CD4-positive, CD25-positive, alpha-beta regulatory T cell (primary cell): ENCODE results near the gene CCDC91. TPM values are rescaled to one million over a fixed set of nuclear protein-coding genes. Genes with fewer than 3 reads are reported as not detected.
A peak's percentile ranks its signal among the peaks of the same experiment; 100 is the strongest.

ENCODE experiments used
- ATAC-seq, 2 donors: fragments of 150-1000 bp; cut with Tn5 transposase; one replicate each; pipeline ENCODE4 v1.10.0; 2021; ENCODE audit warnings: low read depth in 2 of 2, moderate number of reproducible peaks in 2 of 2, moderate library complexity in 1 of 2
- DNase-seq, 3 donors: peaks; one replicate each; pipeline versions ENCODE4 v3.0.0 to v3.0.0-alpha.2; 2012 to 2022; ENCODE audit warnings: mixed read lengths in 1 of 3
- H3K27ac ChIP-seq: one replicate; pipeline ENCODE4 v1.7.0; 2013; ENCODE audit warnings: mild to moderate bottlenecking, low read length; ENCODE audit not compliant: insufficient read depth, poor library complexity, severe bottlenecking
- H3K27me3 ChIP-seq: one replicate; pipeline ENCODE4 v1.7.0; 2013; ENCODE audit warnings: low read length; ENCODE audit not compliant: control insufficient read depth, insufficient read depth
- H3K36me3 ChIP-seq: one replicate; pipeline ENCODE4 v1.7.0; 2013; ENCODE audit warnings: mild to moderate bottlenecking, low read length, moderate library complexity; ENCODE audit not compliant: control insufficient read depth, insufficient read depth
- H3K4me1 ChIP-seq: 2 replicates; pipeline ENCODE4 v1.7.0; 2013; ENCODE audit warnings: mild to moderate bottlenecking, low read length; ENCODE audit not compliant: insufficient read depth, control insufficient read depth, poor library complexity, severe bottlenecking
- H3K4me3 ChIP-seq: one replicate; pipeline ENCODE4 v1.7.0; 2013; ENCODE audit warnings: low read depth, mild to moderate bottlenecking, low read length, moderate library complexity
- H3K9me3 ChIP-seq, 2 experiments: 1 replicate in 1 of 2; 2 replicates in 1 of 2; pipeline ENCODE4 v1.7.0; 2013; ENCODE audit warnings: low read length in 2 of 2, mild to moderate bottlenecking in 1 of 2, moderate library complexity in 1 of 2; ENCODE audit not compliant: control insufficient read depth in 2 of 2
- H3K27ac Mint-ChIP-seq, 3 donors: one replicate each; pipeline ENCODE4 v1.8.0; 2020 to 2022; ENCODE audit warnings: mild to moderate bottlenecking in 3 of 3, mixed read lengths in 3 of 3, moderate library complexity in 2 of 3
- H3K27me3 Mint-ChIP-seq: one replicate; pipeline ENCODE4 v1.8.0; 2022; ENCODE audit warnings: mild to moderate bottlenecking, mixed read lengths
- H3K36me3 Mint-ChIP-seq: one replicate; pipeline ENCODE4 v1.8.0; 2020; ENCODE audit warnings: mixed read lengths
- H3K4me1 Mint-ChIP-seq, 4 donors: one replicate each; pipeline ENCODE4 v1.8.0; 2020 to 2022; ENCODE audit warnings: mixed read lengths in 4 of 4, mild to moderate bottlenecking in 1 of 4
- H3K4me3 Mint-ChIP-seq, 4 donors: one replicate each; pipeline ENCODE4 v1.8.0; 2020 to 2022; ENCODE audit warnings: mild to moderate bottlenecking in 4 of 4, mixed read lengths in 4 of 4, moderate library complexity in 3 of 4
- H3K9me3 Mint-ChIP-seq, 7 donors: one replicate each; pipeline ENCODE4 v1.8.0; 2020 to 2022; ENCODE audit warnings: mixed read lengths in 7 of 7, mild to moderate bottlenecking in 3 of 7, moderate library complexity in 2 of 7
- polyA plus RNA-seq, 4 donors: library from polyadenylated mRNA; unstranded; fragments of 300-500 nt; fragmentation: Illumina TruSeq; gene quantifications; one replicate each; pipeline ENCODE4 v1.2.3, GENCODE V29; 2021
- total RNA-seq: library from RNA; stranded (reverse); gene quantifications from one replicate; pipeline ENCODE4 v1.2.3, GENCODE V29; 2022

The CCDC91 gene
- total and polyA plus RNA-seq, 5 donors from 2014 or later: 59.4 to 74.0 (median 66.2) TPM

- Mint-ChIP-seq H3K27ac (no peak overlapping the region), H3K36me3 (peaks cover 59% of the 10 kb centered on the region), H3K4me1 (peaks cover 6 to 31% (median 26%) of the 10 kb centered on the region in 4 donors), H3K9me3 (peaks cover 3 to 37% (median 19%) of the 10 kb centered on the region in 7 donors), H3K4me3 (peak overlapping the region in 1 of 4 donors; percentile 13), H3K27me3 (no peaks in the 10 kb centered on the region)
- H3K27ac ChIP-seq: no peak overlapping the region
- no peaks in the 10 kb centered on the region for H3K4me1 ChIP-seq
- H3K27me3 ChIP-seq: no peaks in the 10 kb centered on the region
- ATAC-seq (no peak), DNase-seq (peak in 1 of 3 donors; percentile 7)
- no peak overlapping the region for H3K4me3 ChIP-seq
- H3K36me3 ChIP-seq: peaks cover 27% of the 10 kb centered on the region
- H3K9me3 ChIP-seq: peaks cover 18 to 21% of the 10 kb centered on the region in 2 experiments
These were observed 100.0 kb downstream of the CCDC91 start for GRCh38 chr12:28290262-28290661.

- no peak overlapping the region for H3K4me3 Mint-ChIP-seq
- DNase-seq (no peak), ATAC-seq (no peak)
- no peaks in the 10 kb centered on the region for H3K27me3 ChIP-seq
- H3K27ac Mint-ChIP-seq: no peak overlapping the region
- H3K36me3 Mint-ChIP-seq: peaks cover 46% of the 10 kb centered on the region
- no peak overlapping the region for H3K4me3 ChIP-seq
- peaks cover 6 to 23% (median 18%) of the 10 kb centered on the region in 4 donors for H3K4me1 Mint-ChIP-seq
- H3K27me3 Mint-ChIP-seq: no peaks in the 10 kb centered on the region
- peaks cover 30% of the 10 kb centered on the region for H3K36me3 ChIP-seq
- no peaks in the 10 kb centered on the region for H3K4me1 ChIP-seq
- H3K27ac ChIP-seq: no peak overlapping the region
- peaks cover 18 to 21% of the 10 kb centered on the region in 2 experiments for H3K9me3 ChIP-seq
- peaks cover 3 to 33% (median 17%) of the 10 kb centered on the region in 7 donors for H3K9me3 Mint-ChIP-seq
These were observed 102.4 kb downstream of the CCDC91 start for GRCh38 chr12:28292699-28293098.

- Mint-ChIP-seq H3K4me1 (peaks cover 10 to 13% (median 12%) of the 10 kb centered on the region in 4 donors), H3K27ac (peak overlapping the region in 1 of 3 donors; percentile 17), H3K9me3 (peaks cover 1 to 17% (median 6%) of the 10 kb centered on the region in 7 donors), H3K27me3 (no peaks in the 10 kb centered on the region), H3K4me3 (no peak overlapping the region), H3K36me3 (peaks cover 31% of the 10 kb centered on the region)
- Histone ChIP-seq H3K9me3 (peaks cover 14 to 19% of the 10 kb centered on the region in 2 experiments), H3K36me3 (peaks cover 30% of the 10 kb centered on the region), H3K27me3 (no peaks in the 10 kb centered on the region), H3K4me3 (no peak overlapping the region), H3K27ac (no peak overlapping the region), H3K4me1 (no peaks in the 10 kb centered on the region)
- no peak for ATAC-seq
- no peak for DNase-seq
These were observed 104.0 kb downstream of the CCDC91 start for GRCh38 chr12:28294300-28294699.

- no peak overlapping the region for H3K4me3 ChIP-seq
- H3K4me1 ChIP-seq: no peaks in the 10 kb centered on the region
- no peak overlapping the region for H3K27ac ChIP-seq
- peaks cover 0 to 3% (median 0%) of the 10 kb centered on the region in 7 donors for H3K9me3 Mint-ChIP-seq
- ATAC-seq (no peak), DNase-seq (no peak)
- H3K4me1 Mint-ChIP-seq: peaks cover 10 to 15% (median 13%) of the 10 kb centered on the region in 4 donors
- H3K36me3 ChIP-seq: peaks cover 19% of the 10 kb centered on the region
- H3K27me3 Mint-ChIP-seq: no peaks in the 10 kb centered on the region
- no peak overlapping the region for H3K4me3 Mint-ChIP-seq
- no peaks in the 10 kb centered on the region for H3K27me3 ChIP-seq
- peaks cover 0 to 4% of the 10 kb centered on the region in 2 experiments for H3K9me3 ChIP-seq
- peaks cover 25% of the 10 kb centered on the region for H3K36me3 Mint-ChIP-seq
- no peak overlapping the region for H3K27ac Mint-ChIP-seq
These were observed 106.0 kb downstream of the CCDC91 start for GRCh38 chr12:28296287-28296686.

- ATAC-seq: no peak
These were observed 112.9 kb downstream of the CCDC91 start for GRCh38 chr12:28303192-28303591.

GRCh38 chr12:28306535-28306934, 116.3 kb downstream of the CCDC91 start:
- ATAC-seq: no peak
- Mint-ChIP-seq H3K4me3 (no peak overlapping the region), H3K27ac (no peak overlapping the region), H3K9me3 (peaks cover 0 to 4% (median 0%) of the 10 kb centered on the region in 7 donors), H3K4me1 (peaks cover 3 to 9% (median 6%) of the 10 kb centered on the region in 4 donors), H3K27me3 (no peaks in the 10 kb centered on the region), H3K36me3 (peaks cover 52% of the 10 kb centered on the region)
- Histone ChIP-seq H3K27ac (no peak overlapping the region), H3K9me3 (no peaks in the 10 kb centered on the region), H3K27me3 (no peaks in the 10 kb centered on the region), H3K4me1 (no peaks in the 10 kb centered on the region), H3K36me3 (peaks cover 50% of the 10 kb centered on the region), H3K4me3 (no peak overlapping the region)
- DNase-seq: no peak

More at GRCh38 chr12:28303192-28303591, 112.9 kb downstream of the CCDC91 start:
- no peak overlapping the region for H3K27ac ChIP-seq
- no peak for DNase-seq
- H3K4me1 Mint-ChIP-seq: peaks cover 7 to 20% (median 16%) of the 10 kb centered on the region in 4 donors
- peaks cover 23% of the 10 kb centered on the region for H3K36me3 ChIP-seq
- no peaks in the 10 kb centered on the region for H3K9me3 ChIP-seq
- H3K27ac Mint-ChIP-seq: no peak overlapping the region
- H3K27me3 Mint-ChIP-seq: no peaks in the 10 kb centered on the region
- no peaks in the 10 kb centered on the region for H3K27me3 ChIP-seq
- H3K4me3 ChIP-seq: no peak overlapping the region
- H3K9me3 Mint-ChIP-seq: peaks cover 0 to 4% (median 0%) of the 10 kb centered on the region in 7 donors
- no peak overlapping the region for H3K4me3 Mint-ChIP-seq
- H3K4me1 ChIP-seq: no peaks in the 10 kb centered on the region
- H3K36me3 Mint-ChIP-seq: peaks cover 32% of the 10 kb centered on the region

- peaks cover 68% of the 10 kb centered on the region for H3K36me3 ChIP-seq
- no peak overlapping the region for H3K27ac Mint-ChIP-seq
- H3K4me1 Mint-ChIP-seq: peaks cover 0 to 9% (median 2%) of the 10 kb centered on the region in 4 donors
- no peaks in the 10 kb centered on the region for H3K27me3 ChIP-seq
- H3K4me3 ChIP-seq: no peak overlapping the region
- no peaks in the 10 kb centered on the region for H3K9me3 ChIP-seq
- H3K27ac ChIP-seq: no peak overlapping the region
- H3K4me1 ChIP-seq: no peaks in the 10 kb centered on the region
- H3K4me3 Mint-ChIP-seq: no peak overlapping the region
- no peaks in the 10 kb centered on the region for H3K27me3 Mint-ChIP-seq
- ATAC-seq: no peak
- DNase-seq: no peak
- H3K36me3 Mint-ChIP-seq: peaks cover 59% of the 10 kb centered on the region
- no peaks in the 10 kb centered on the region for H3K9me3 Mint-ChIP-seq
These were observed 118.6 kb downstream of the CCDC91 start for GRCh38 chr12:28308891-28309290.

- no peak overlapping the region for H3K27ac ChIP-seq
- peaks cover 0 to 9% (median 0%) of the 10 kb centered on the region in 4 donors for H3K4me1 Mint-ChIP-seq
- H3K4me1 ChIP-seq: no peaks in the 10 kb centered on the region
- DNase-seq: no peak
- H3K36me3 Mint-ChIP-seq: peaks cover 62% of the 10 kb centered on the region
- no peaks in the 10 kb centered on the region for H3K27me3 ChIP-seq
- no peak overlapping the region for H3K4me3 Mint-ChIP-seq
- H3K27me3 Mint-ChIP-seq: no peaks in the 10 kb centered on the region
- H3K4me3 ChIP-seq: no peak overlapping the region
- ATAC-seq: no peak
- peaks cover 66% of the 10 kb centered on the region for H3K36me3 ChIP-seq
- peaks cover 0 to 10% of the 10 kb centered on the region in 2 experiments for H3K9me3 ChIP-seq
- H3K9me3 Mint-ChIP-seq: peaks cover 0 to 12% (median 2%) of the 10 kb centered on the region in 7 donors
- no peak overlapping the region for H3K27ac Mint-ChIP-seq
These were observed 123.4 kb downstream of the CCDC91 start for GRCh38 chr12:28313631-28314030.
